Measurements from ENCODE around the gene PHKG1. TPM values are rescaled to one million over a fixed set of nuclear protein-coding genes. Genes with fewer than 3 reads are reported as not detected.
"Not testable (repeated sequence)": the region's sequence is repeated elsewhere in the genome, so short reads cannot be mapped to it uniquely, and the experiment has no call there.

PHKG1 gene
- total RNA-seq, 2 donors from 2014 or later = 0.82 to 2.4 TPM

GRCh38 chr7:56051053-56051338, 41.8 kb downstream of the PHKG1 start:
- H3K27me3 ChIP-seq (replicated peaks; ENCODE audit: insufficient read depth) = no peaks in the 10 kb centered on the region
- peak overlapping the region; percentile 66 to 83 for H3K4me3 ChIP-seq
- H3K36me3 ChIP-seq = peaks cover 7 to 8% of the 10 kb centered on the region in 2 donors
- no peaks in the 10 kb centered on the region for H3K9me3 ChIP-seq
- peak overlapping the region; percentile 89 for H3K27ac ChIP-seq
- TF ChIP-seq CTCF (IDR thresholded peaks at IDR 0.05) (no peak), POLR2A (IDR thresholded peaks at IDR 0.05) (no peak), POLR2AphosphoS5 (IDR thresholded peaks at IDR 0.05) (no peak)
- DNase-seq (ENCODE audit: low spot score) = no peak
- intact Hi-C loops (cut with DNase I) = loop anchor here (10.0 kb wide), 1 partner anchor 86 kb away; the partner anchor contains the start of gene NIPSNAP2
- under 1% methylated on average over 9 of the region's 9 CpGs for WGBS
- H3K4me1 ChIP-seq (replicated peaks) = no peaks in the 10 kb centered on the region

DNA sequence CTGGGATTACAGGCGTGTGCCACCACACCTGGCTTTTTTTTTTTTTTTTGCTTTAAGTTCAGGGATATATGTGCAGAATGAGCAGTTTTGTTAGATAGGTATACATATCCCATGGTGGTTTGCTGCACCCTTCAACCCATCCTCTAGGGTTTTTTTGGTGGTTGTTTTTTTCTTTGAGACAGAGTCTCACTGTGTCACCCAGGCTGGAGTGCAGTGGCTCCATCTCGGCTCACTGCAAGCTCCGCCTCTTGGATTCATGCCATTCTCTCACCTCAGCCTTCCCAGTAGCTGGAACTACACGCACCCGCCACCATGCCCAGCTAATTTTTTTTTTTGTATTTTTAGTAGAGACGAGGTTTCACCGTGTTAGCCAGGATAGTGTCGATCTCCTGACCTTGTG, 44.0 kb downstream of the PHKG1 start:
- H3K36me3 ChIP-seq; intact Hi-C loops (cut with DNase I); H3K4me1 ChIP-seq (replicated peaks); DNase-seq (ENCODE audit: low spot score); H3K9me3 ChIP-seq; H3K27ac ChIP-seq; H3K4me3 ChIP-seq; H3K27me3 ChIP-seq (replicated peaks; ENCODE audit: insufficient read depth): not testable (repeated sequence)
- WGBS = 49% methylated on average over 8 of the region's 8 CpGs

GRCh38 chr7:56048245-56048644, 44.5 kb downstream of the PHKG1 start:
- H3K4me3 ChIP-seq = no peak overlapping the region
- H3K27me3 ChIP-seq (replicated peaks; ENCODE audit: insufficient read depth) = no peaks in the 10 kb centered on the region
- H3K4me1 ChIP-seq (replicated peaks) = no peaks in the 10 kb centered on the region
- intact Hi-C loops (cut with DNase I) = no loop called here
- H3K36me3 ChIP-seq = no peaks in the 10 kb centered on the region
- no peak for DNase-seq (ENCODE audit: low spot score)
- TF ChIP-seq CTCF (IDR thresholded peaks at IDR 0.05) (no peak), POLR2A (IDR thresholded peaks at IDR 0.05) (no peak), POLR2AphosphoS5 (IDR thresholded peaks at IDR 0.05) (no peak)
- no peaks in the 10 kb centered on the region for H3K9me3 ChIP-seq
- 96% methylated on average over 1 of the region's 1 CpG for WGBS
- no peak overlapping the region for H3K27ac ChIP-seq

DNA sequence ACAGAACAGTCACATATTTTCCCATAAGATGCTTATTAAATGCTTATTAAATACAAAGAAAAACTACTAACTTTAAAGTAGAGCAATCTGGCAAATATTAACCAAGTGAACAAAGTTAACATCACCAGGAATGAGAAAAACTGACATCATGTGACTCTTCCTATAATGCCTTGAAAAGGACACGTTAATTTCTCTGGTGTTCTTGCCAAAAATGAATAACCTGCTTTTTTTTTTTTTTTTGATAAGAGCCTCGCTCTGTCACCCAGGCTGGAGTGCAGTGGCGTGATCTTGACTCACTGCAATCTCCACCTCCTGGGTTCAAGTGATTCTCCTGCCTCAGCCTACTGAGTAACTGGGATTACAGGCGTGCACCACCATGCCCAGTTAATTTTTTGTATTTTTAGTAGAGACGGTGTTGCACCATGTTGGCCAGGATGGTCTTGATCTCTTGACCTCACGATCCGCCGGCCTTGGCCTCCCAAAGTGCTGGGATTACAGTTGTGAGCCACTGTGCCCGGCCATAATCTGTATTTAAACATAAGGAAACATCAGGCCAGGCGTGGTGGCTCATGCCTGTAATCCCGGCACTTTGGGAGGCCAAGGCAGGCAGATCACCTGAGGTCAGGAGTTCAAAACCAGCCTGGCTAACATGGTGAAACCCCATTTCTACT, 45.2 kb downstream of the PHKG1 start:
- H3K4me3 ChIP-seq; DNase-seq (ENCODE audit: low spot score); H3K36me3 ChIP-seq; H3K27me3 ChIP-seq (replicated peaks; ENCODE audit: insufficient read depth); intact Hi-C loops (cut with DNase I); H3K9me3 ChIP-seq; H3K4me1 ChIP-seq (replicated peaks): not testable (repeated sequence)
- 74% methylated on average over 11 of the region's 11 CpGs for WGBS
- H3K27ac ChIP-seq = peak overlapping the region in 1 of 2 donors; percentile 17

DNA sequence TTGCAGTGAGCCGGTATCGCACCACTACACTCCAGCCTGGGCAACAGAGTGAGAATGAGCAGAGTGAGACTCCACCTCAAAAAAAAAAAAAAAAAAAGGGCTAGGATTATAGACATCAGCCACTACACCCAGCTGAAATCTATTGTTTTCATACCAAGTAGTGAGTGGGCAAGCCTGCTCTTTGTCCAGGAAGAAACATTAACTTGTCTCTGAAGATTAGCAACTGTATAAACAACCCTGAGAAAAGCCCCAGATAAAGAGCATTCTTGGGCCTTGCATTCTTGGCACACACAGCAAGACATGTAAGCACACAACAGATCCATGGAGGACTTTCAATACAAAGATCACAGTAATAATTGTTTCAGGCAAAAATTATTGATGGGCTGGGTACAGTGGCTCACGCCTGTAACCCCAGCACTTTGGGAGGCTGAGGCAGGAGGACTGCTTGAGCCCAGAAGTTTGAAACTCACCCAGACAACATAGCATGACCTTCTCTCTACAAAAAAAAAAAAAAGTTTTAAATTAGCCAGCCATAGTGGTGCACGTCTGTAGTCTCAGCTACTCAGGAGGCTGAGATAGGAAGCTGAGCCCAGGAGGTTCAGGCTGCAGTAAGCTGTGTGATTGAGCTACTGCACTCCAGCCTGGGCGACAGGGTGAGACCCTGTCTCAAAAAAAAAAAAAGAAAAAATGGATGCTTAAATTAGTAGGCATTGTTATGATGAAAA, 45.9 kb downstream of the PHKG1 start:
- Histone ChIP-seq H3K27me3 (replicated peaks; ENCODE audit: insufficient read depth) (no peaks in the 10 kb centered on the region), H3K9me3 (no peaks in the 10 kb centered on the region), H3K36me3 (no peaks in the 10 kb centered on the region), H3K27ac (peak overlapping the region; percentile 17 to 46), H3K4me1 (replicated peaks) (no peaks in the 10 kb centered on the region), H3K4me3 (no peak overlapping the region)
- TF ChIP-seq CTCF (IDR thresholded peaks at IDR 0.05) (no peak), POLR2A (IDR thresholded peaks at IDR 0.05) (no peak), POLR2AphosphoS5 (IDR thresholded peaks at IDR 0.05) (peak; percentile 46)
- intact Hi-C loops (cut with DNase I) = no loop called here
- WGBS = 28% methylated on average over 5 of the region's 5 CpGs
- DNase-seq (ENCODE audit: low spot score) = peak; percentile 31

GRCh38 chr7:56045758-56046157, 47.0 kb downstream of the PHKG1 start:
- H3K36me3 ChIP-seq; intact Hi-C loops (cut with DNase I); H3K27me3 ChIP-seq (replicated peaks; ENCODE audit: insufficient read depth); H3K4me3 ChIP-seq; H3K4me1 ChIP-seq (replicated peaks); H3K27ac ChIP-seq; DNase-seq (ENCODE audit: low spot score); H3K9me3 ChIP-seq: not testable (repeated sequence)
- 98% methylated on average over 2 of the region's 2 CpGs for WGBS
